Left lung (tissue), 10 donors: ENCODE measurements around the gene IL15. TPM values are rescaled to one million over a fixed set of nuclear protein-coding genes. Genes with fewer than 3 reads are reported as not detected.

Experiments used
- ATAC-seq: fragments of 200-7000 bp; cut with Tn5 transposase; one replicate; pipeline ENCODE4 v1.9.1; 2020; ENCODE audit warnings: moderate library complexity
- DNase-seq, 4 donors: peaks; one replicate each; pipeline ENCODE4 v3.0.0-alpha.2; 2013 to 2020
- H3K27ac ChIP-seq, 2 donors: fragments of 200-600 bp; sonication (generic) in 1 of 2; one replicate each; pipeline versions ENCODE4 v1.5.0 to v1.8.0; 2020 to 2021
- H3K27me3 ChIP-seq, 2 donors: fragments of 200-600 bp; sonication (generic) in 1 of 2; one replicate each; pipeline versions ENCODE4 v1.5.0 to v1.8.0; 2020 to 2021
- H3K36me3 ChIP-seq, 2 donors: fragments of 200-600 bp; sonication (generic) in 1 of 2; one replicate each; pipeline versions ENCODE4 v1.5.0 to v1.8.0; 2020 to 2021
- H3K4me1 ChIP-seq, 2 donors: fragments of 200-600 bp; one replicate each; pipeline ENCODE4 v1.8.0; 2021
- H3K4me3 ChIP-seq, 2 donors: fragments of 200-600 bp; sonication (generic) in 1 of 2; one replicate each; pipeline versions ENCODE4 v1.5.0 to v1.8.0; 2020 to 2021; ENCODE audit warnings: mild to moderate bottlenecking in 1 of 2
- H3K9me3 ChIP-seq, 2 donors: fragments of 200-600 bp; sonication (generic) in 1 of 2; one replicate each; pipeline versions ENCODE4 v1.5.0 to v1.8.0; 2020 to 2021
- CTCF ChIP-seq, 2 donors: fragments of 200-600 bp; sonication (generic) in 1 of 2; IDR thresholded peaks; one replicate each; pipeline versions ENCODE4 v1.5.0 to v1.8.0; 2021; ENCODE audit warnings: antibody characterized with exemption in 2 of 2
- intact Hi-C, 2 donors: fragments of 100-400 bp; cut with DNase I; formaldehyde crosslinking; loops; one replicate each; pipeline versions ENCODE4 v1.11.2 to v1.14.2; 2022
- polyA plus RNA-seq, 6 donors: library from polyadenylated mRNA; unstranded; fragments of 120-200 nt; gene quantifications; one replicate each; pipeline ENCODE4 v1.2.1, GENCODE V29; 2013; ENCODE audit not compliant: insufficient read length in 6 of 6
- total RNA-seq, 2 donors: library from RNA; stranded (reverse); fragmentation: NEBNext Ultra II Directional; extraction: Animal tissue kit (Norgen Biotek cat#: 25700); gene quantifications; one replicate each; pipeline ENCODE4 v1.2.1, GENCODE V29; 2021
- donor health status: DM: no; HTN: yes; CAD: no.
- donor health status: DM: no; HTN: no; CAD: no.

The IL15 gene
- total and polyA plus RNA-seq, 8 donors, result 0.74 to 6.4 (median 1.3) TPM

GRCh38 chr4:141763374-141763773 lies 127.0 kb downstream of the IL15 start:
- TF ChIP-seq CTCF (IDR thresholded peaks at IDR 0.05), result no peak
- intact Hi-C loops, result no loop called here
- Histone ChIP-seq H3K4me1 (no peaks in the 10 kb centered on the region), H3K36me3 (no peaks in the 10 kb centered on the region), H3K27ac (no peak overlapping the region), H3K4me3 (no peak overlapping the region), H3K9me3 (no peaks in the 10 kb centered on the region), H3K27me3 (no peaks in the 10 kb centered on the region)
- no peak for DNase-seq
- ATAC-seq, result no peak

DNA sequence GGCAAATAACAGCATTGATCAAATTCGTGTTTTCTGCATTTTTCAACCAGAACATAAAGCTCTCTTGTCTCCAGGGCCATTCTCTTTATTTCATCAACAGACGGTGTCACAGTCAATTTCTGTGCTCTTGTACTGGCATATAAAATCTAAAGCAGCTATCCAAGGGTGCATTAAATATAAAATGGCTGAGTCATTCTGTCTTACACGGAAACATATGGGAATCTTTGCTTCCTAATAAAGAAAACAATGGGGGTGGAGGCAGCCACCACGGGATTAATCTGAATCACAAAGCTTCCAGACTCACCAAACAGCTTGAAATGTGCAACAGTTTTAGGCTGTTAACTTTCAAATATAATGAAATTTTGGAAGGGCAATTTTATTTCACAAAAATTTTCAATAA lies 132.6 kb downstream of the IL15 start:
- no peak for TF ChIP-seq CTCF (IDR thresholded peaks at IDR 0.05)
- Histone ChIP-seq H3K36me3 (no peaks in the 10 kb centered on the region), H3K27ac (no peak overlapping the region), H3K27me3 (no peaks in the 10 kb centered on the region), H3K4me3 (no peak overlapping the region), H3K9me3 (no peaks in the 10 kb centered on the region), H3K4me1 (no peaks in the 10 kb centered on the region)
- DNase-seq, result no peak
- intact Hi-C loops, result no loop called here
- ATAC-seq, result no peak

GRCh38 chr4:141771889-141772830 lies 135.8 kb downstream of the IL15 start:
- ATAC-seq, result no peak
- H3K27ac ChIP-seq, result no peak overlapping the region

GRCh38 chr4:141772838-141773237 lies 136.5 kb downstream of the IL15 start:
- intact Hi-C loops, result no loop called here
- no peaks in the 10 kb centered on the region for H3K4me1 ChIP-seq
- no peak for TF ChIP-seq CTCF (IDR thresholded peaks at IDR 0.05)
- H3K9me3 ChIP-seq, result no peaks in the 10 kb centered on the region
- H3K27ac ChIP-seq, result no peak overlapping the region
- ATAC-seq (no peak), DNase-seq (no peak)
- H3K27me3 ChIP-seq, result no peaks in the 10 kb centered on the region
- H3K36me3 ChIP-seq, result no peaks in the 10 kb centered on the region
- no peak overlapping the region for H3K4me3 ChIP-seq

More at GRCh38 chr4:141771889-141772830, 135.8 kb downstream of the IL15 start:
- H3K4me3 ChIP-seq, result no peak overlapping the region
- H3K27me3 ChIP-seq, result no peaks in the 10 kb centered on the region
- no peaks in the 10 kb centered on the region for H3K9me3 ChIP-seq
- no peak for TF ChIP-seq CTCF (IDR thresholded peaks at IDR 0.05)
- intact Hi-C loops, result no loop called here
- no peaks in the 10 kb centered on the region for H3K36me3 ChIP-seq
- no peak for DNase-seq
- no peaks in the 10 kb centered on the region for H3K4me1 ChIP-seq

GRCh38 chr4:141782205-141782604 lies 145.8 kb downstream of the IL15 start:
- no peak for TF ChIP-seq CTCF (IDR thresholded peaks at IDR 0.05)
- H3K27ac ChIP-seq, result no peak overlapping the region

More at GRCh38 chr4:141782205-141782604, 145.8 kb downstream of the IL15 start:
- no peaks in the 10 kb centered on the region for H3K4me1 ChIP-seq
- no peaks in the 10 kb centered on the region for H3K36me3 ChIP-seq
- intact Hi-C loops, result no loop called here
- DNase-seq, result no peak
- no peak for ATAC-seq
- no peaks in the 10 kb centered on the region for H3K9me3 ChIP-seq
- H3K27me3 ChIP-seq, result no peaks in the 10 kb centered on the region
- no peak overlapping the region for H3K4me3 ChIP-seq
